Activated T-cell treated with anti-CD3 and anti-CD28 coated beads, Interleukin-2, amount 50 U/mL, for 1 hour (primary cell): ENCODE results near the gene EIF2B4.

Experiments used
- DNase-seq: peaks from one replicate; pipeline ENCODE4 v3.0.0-alpha.2; 2020

Gene EIF2B4

GRCh38 chr2:27370026-27370815, at the start of gene EIF2B4, which contains the start of gene SNX17:
EIF2B4 (minus strand) TSS chr2:27370338; CDS start chr2:27370314, 24 bp downstream.
SNX17 (plus strand) TSS chr2:27370616; CDS start chr2:27370744, 128 bp downstream.
- peak; percentile 99 for DNase-seq

- DNase-seq = no peak
Measured at GRCh38 chr2:27416151-27416550, 46.0 kb upstream of the EIF2B4 start.

DNA sequence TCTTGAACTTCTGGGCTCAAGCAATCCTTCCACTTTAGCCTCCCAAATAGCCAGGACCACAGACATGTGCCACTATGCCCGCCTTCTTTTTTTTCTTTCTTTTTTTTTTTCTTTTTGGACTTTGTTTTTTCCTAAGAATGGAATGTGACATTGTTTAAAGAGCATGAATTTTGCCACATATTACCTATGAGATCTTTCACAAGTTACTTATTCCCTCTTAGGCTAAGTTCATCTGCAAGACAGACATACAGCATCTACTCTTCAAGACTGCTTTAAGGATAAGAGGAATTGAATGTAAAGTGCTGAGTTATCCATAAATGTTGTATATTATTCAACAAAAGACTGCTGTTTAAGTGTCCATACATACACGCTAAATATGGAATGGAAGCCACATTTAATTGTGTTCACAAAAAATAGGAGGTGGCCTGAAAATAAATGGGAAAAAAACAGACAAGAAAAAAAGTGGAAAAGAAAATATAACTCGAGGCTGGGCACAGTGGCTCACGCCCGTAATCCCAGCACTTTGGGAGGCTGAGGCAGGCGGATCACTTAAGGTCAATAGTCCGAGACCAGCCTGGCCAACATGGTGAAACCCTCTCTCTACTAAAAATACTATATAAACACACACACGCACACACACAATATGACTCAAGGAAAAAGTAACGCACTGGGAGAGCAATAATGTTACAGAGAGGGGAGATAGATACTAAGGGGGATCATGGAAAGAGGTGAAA, 42.4 kb upstream of the EIF2B4 start:
- no peak for DNase-seq

GRCh38 chr2:27409321-27410073, 39.4 kb upstream of the EIF2B4 start, which contains the start of gene PPM1G:
PPM1G (minus strand) TSS chr2:27409591; CDS start chr2:27409422, 169 bp downstream.
- peak; percentile 98 for DNase-seq

GRCh38 chr2:27408601-27409320, 38.6 kb upstream of the EIF2B4 start:
- no peak for DNase-seq

GRCh38 chr2:27407798-27408491, 37.8 kb upstream of the EIF2B4 start:
- no peak for DNase-seq

GRCh38 chr2:27400348-27401135, 30.4 kb upstream of the EIF2B4 start:
- no peak for DNase-seq

DNA sequence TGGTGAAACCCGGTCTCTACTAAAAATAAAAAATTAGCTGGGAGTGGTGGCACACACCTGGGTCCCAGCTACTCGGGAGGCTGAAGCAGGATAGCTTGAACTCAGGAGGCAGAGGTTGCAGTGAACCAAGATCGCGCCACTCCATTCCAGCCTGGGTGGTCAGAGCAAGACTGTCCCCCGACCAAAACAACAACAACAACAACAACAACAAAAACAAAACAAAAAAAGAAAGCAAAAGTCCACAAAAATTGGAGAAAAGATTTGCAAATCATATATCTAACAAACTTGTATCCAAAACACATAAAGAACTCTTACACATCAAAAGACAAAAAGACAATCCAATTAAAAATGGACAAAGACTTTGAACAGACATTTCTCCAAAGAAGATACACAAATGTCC, 28.8 kb upstream of the EIF2B4 start:
- no peak for DNase-seq

DNA sequence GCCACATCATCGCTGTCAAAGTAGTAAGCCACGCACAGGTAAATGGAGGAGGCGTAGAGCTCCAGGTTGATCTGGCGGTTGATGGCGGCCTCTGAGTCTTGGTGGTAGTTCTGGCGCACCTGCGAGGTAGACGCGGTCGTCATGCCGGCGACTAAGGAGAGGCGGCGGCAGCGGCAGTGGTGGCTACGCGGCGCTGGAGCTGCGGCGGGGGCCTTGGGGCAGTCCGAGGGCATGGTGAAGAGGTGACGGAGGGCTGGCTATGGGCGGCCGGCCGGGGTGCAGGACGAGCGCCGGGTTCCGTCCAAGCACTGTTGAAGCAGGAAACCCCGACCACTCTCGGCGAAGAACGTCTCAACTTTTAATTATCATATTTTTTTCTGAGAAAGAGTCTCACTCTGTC, 23.1 kb upstream of the EIF2B4 start:
- no peak for DNase-seq

GRCh38 chr2:27390822-27391679, 20.9 kb upstream of the EIF2B4 start:
- DNase-seq = no peak

- DNase-seq = no peak
Measured at GRCh38 chr2:27381577-27382181, 11.5 kb upstream of the EIF2B4 start.

DNA sequence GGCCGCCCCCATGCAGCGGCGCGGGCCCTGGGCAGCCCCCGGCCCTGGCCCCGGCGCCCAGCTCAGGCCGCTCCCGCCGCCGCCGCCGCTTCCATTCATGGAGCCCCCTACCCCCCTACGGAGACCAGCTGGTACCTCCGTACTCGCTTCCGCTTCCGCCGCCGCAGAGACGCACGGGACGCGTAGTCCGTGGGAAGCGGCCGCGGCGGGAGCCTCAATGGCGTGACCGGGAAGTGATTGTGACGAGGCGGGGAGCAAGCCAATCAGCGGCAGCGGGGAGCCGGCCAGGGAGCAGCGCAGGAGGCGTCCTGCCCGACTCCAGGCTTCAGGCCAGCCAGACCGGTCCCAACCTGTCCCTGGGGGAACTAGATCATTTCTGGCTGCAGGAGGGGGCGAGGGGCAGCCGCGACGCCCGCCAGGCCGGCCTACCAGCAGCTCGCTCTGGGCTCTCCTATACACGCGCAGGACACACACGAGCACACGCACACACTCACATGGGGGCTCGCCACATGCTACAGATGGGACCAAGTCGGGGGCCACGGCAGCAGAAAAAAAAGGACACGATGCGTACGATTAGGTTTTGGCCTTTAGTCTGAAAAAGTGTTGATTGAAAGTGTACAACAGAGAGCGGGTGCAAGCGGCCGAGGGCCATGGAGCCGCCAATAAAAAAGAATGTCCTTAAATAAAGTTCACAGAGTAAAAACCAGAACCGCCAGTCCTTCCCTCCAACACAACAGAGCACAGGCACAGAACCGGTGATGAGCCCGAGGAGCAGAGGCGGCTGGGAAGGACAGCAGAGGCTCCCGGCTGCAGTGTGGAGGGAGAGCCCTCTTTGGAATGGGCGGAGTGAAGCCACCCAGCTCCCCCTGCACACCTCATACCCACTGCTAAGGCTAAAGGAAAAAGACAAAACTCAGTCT, 10.7 kb upstream of the EIF2B4 start, which contains the start of gene ZNF513:
ZNF513 (minus strand) TSS at position 109 of the 920 bp plus-strand sequence. CDS start 208 bp downstream, outside the sequence.
- DNase-seq = peak; percentile 86

GRCh38 chr2:27379836-27380625, 9.9 kb upstream of the EIF2B4 start:
- peak; percentile 31 for DNase-seq

DNA sequence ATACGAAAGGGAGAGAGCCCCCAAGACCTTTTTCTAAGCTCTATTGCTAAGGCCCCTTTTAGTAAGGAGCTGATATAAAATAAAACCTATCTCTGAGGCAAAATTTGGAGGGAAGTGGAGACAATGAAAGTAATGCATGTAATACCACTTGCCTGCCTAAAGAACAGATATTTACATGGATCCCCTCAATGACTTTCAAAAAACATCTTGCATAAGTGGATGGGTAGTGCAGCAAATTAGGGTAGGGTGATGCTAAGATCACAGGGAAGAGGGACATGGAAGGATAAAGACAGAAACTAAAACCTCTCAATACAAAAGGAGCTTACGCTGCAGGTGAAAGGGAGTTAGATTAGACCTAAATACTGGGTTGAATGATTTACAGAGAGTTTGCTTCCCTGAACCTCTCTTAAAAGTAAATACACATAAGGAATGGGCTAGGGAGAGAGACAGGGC, 9.3 kb upstream of the EIF2B4 start:
- DNase-seq = no peak

DNA sequence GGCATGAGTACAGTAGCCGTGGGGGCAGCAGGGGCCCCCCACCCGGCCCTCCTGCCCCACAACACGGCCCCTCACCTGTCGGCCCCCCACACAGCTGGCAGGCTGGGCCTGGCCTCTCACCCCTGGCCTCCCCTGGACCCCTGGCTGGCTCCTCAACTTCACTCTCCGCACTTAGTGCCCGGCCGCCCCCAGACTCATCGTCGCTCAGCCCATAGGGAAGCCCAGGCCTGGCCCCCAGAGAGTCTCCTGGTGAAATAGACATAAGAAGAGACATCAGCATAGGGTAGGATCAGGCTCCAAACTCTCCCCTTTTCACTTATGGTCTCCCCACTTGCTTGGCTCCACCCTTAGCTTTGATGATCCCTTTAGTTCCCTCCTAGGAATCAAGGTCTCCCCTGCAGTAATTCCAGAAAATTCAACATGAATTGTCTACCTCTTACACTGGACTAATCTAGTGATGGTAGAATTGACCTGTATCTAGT, 8.7 kb upstream of the EIF2B4 start:
- DNase-seq = no peak

DNA sequence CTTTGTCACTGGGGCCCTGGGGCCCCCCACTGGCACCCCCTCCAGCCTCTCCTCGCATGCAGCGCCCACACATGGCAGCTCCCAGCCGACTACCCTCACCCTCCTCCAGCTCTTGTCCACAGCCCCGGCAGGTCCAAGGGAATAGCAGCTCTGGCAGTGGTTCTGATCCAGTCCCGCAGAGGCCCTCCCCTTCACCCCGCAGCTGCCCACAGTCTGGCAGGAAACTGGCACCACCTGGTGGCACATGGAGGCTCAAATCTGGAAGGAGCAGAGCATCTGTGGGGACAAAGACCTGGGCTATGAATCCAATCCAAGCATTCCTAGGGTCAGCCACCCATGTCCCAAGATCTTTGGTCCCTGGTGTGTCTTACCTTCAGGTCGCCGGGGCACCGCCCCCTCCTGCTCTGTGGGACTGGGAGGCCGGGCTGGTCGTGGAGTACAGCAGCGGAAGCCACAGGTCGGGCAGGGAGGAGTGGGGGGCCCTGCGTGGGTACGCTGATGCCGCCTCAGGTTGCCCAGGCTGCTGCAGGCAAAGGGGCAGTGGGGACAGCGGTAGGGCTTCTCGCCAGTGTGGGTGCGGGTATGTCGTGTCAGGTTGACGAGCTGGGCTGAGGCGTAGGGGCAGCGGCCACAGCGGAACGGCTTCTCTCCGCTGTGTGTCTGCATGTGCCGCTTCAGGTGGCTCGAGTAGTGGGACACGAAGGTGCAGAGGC, 8.1 kb upstream of the EIF2B4 start:
- no peak for DNase-seq
